ENCODE measurements around the gene ABCD3. TPM values are rescaled to one million over a fixed set of nuclear protein-coding genes. Genes with fewer than 3 reads are reported as not detected.

The ABCD3 gene
- total and polyA plus RNA-seq, 2 of the 13 experiments (the other 11 are each of a cell fraction or from before 2014, with no cell fraction given): 27.5 to 166 TPM

GRCh38 chr1:94399453-94399852 is 18.7 kb upstream of the ABCD3 start:
- POLR2A ChIA-PET: no interaction called here
- CTCF ChIA-PET (ENCODE audit: low intra/inter-chr PET ratio, low total read pairs): no interaction called here

DNA sequence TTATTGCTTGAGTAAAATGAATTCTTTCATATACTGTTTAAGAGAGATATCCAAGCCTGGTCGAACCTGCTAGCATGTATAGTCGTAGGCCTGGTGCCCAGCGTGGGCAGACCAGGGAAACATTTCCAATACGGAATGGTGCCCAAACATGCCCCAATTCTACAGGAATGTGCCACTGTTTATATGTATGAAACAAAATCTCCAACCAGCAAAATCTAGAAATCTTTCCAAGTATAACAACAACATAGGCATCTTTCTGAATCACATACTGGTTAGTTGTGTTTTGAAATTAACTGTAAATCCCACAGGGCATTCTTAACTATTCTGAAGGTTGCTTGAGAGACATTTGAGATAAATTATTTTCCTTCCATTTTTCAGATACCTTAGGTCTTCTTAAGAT is 17.0 kb upstream of the ABCD3 start:
- H4K20me1 ChIP-seq (ENCODE audit: insufficient read depth, low read length): no peaks in the 10 kb centered on the region
- intact Hi-C loops (cut with micrococcal nuclease; ENCODE audit: unreplicated experiment): no loop called here
- in situ Hi-C loops (cut with HindIII; ENCODE audit: extremely low pct_ligation_motif_present, low pct_unique_long_range_greater_than_20kb): no loop called here
- TF ChIP-seq, protein P1, sequence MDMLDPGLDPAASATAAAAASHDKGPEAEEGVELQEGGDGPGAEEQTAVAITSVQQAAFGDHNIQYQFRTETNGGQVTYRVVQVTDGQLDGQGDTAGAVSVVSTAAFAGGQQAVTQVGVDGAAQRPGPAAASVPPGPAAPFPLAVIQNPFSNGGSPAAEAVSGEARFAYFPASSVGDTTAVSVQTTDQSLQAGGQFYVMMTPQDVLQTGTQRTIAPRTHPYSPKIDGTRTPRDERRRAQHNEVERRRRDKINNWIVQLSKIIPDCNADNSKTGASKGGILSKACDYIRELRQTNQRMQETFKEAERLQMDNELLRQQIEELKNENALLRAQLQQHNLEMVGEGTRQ (IDR thresholded peaks at IDR 0.05; ENCODE audit: low read depth, low read length): no peak
- TF ChIP-seq, protein P1 (CRISPR knock-in tag; IDR thresholded peaks at IDR 0.05; ENCODE audit: borderline replicate concordance): no peak
- no peak for TF ChIP-seq ZNF720 (CRISPR knock-in tag; IDR thresholded peaks at IDR 0.05)
- no peak for TF ChIP-seq GPN1 (CRISPR knock-in tag; IDR thresholded peaks at IDR 0.05; ENCODE audit: borderline replicate concordance)

More at GRCh38 chr1:94399453-94399852, 18.7 kb upstream of the ABCD3 start:
- DNase-seq (ENCODE audit: low spot score) (no peak), FAIRE-seq (peak; percentile 32), ATAC-seq (no peak)
- in situ Hi-C loops (cut with HindIII; ENCODE audit: extremely low pct_ligation_motif_present, low pct_unique_long_range_greater_than_20kb) (loop anchor here (10.0 kb wide), 1 partner anchor 65 kb away; no protein-coding TSS in a partner anchor), intact Hi-C loops (cut with micrococcal nuclease; ENCODE audit: unreplicated experiment) (no loop called here)
- TF ChIP-seq ZNF441 (CRISPR knock-in tag; IDR thresholded peaks at IDR 0.05; ENCODE audit: borderline replicate concordance) (no peak), ZNF792 (CRISPR knock-in tag; IDR thresholded peaks at IDR 0.05) (no peak), ZNF496 (CRISPR knock-in tag; IDR thresholded peaks at IDR 0.05; ENCODE audit: insufficient replicate concordance) (no peak), ERF (CRISPR knock-in tag; IDR thresholded peaks at IDR 0.05) (no peak), U2AF1 (optimal IDR thresholded peaks at IDR 0.05; ENCODE audit: low read depth, low read length) (no peak), PLSCR1 (CRISPR knock-in tag; IDR thresholded peaks at IDR 0.05; ENCODE audit: borderline replicate concordance) (no peak), FLYWCH1 (CRISPR knock-in tag; IDR thresholded peaks at IDR 0.05) (no peak), ZBTB21 (CRISPR knock-in tag; IDR thresholded peaks at IDR 0.05) (no peak), DNMT3B (CRISPR knock-in tag; conservative IDR thresholded peaks at IDR 0.05) (no peak), ZSCAN29 (CRISPR knock-in tag; conservative IDR thresholded peaks at IDR 0.05) (no peak), ZNF777 (CRISPR knock-in tag; IDR thresholded peaks at IDR 0.05) (no peak), U2AF2 (IDR thresholded peaks at IDR 0.05; ENCODE audit: low read depth, low read length) (no peak), SMARCE1 (IDR thresholded peaks at IDR 0.05; ENCODE audit: borderline replicate concordance) (no peak), PAWR (CRISPR knock-in tag; IDR thresholded peaks at IDR 0.05; ENCODE audit: borderline replicate concordance) (no peak)
- Histone ChIP-seq H3K4me1 (ENCODE audit: insufficient read depth, low read length) (peaks cover 20% of the 10 kb centered on the region), H2AFZ (ENCODE audit: low read length) (no peak overlapping the region), H3K9me3 (ENCODE audit: low read length) (no peaks in the 10 kb centered on the region), H3K79me2 (ENCODE audit: insufficient read depth, low read length) (no peaks in the 10 kb centered on the region), H3K4me3 (replicated peaks in 1 of 3; ENCODE audit: insufficient read depth in 1 of 3, low read depth in 2 of 3, low read length in 3 of 3) (no peak overlapping the region), H3K27ac (ENCODE audit: extremely low read length, insufficient read depth, low read length) (no peak overlapping the region), H3K9ac (ENCODE audit: insufficient read depth, low read depth, low read length) (no peak overlapping the region), H4K20me1 (ENCODE audit: insufficient read depth, low read length) (no peaks in the 10 kb centered on the region), H3K36me3 (replicated peaks in 1 of 2; ENCODE audit: control insufficient read depth in 1 of 2, insufficient read depth in 2 of 2, low read length in 2 of 2) (no peaks in the 10 kb centered on the region), H3K27me3 (ENCODE audit: control insufficient read depth in 1 of 2, insufficient read depth in 2 of 2, low read length in 2 of 2) (no peaks in the 10 kb centered on the region; a peak in 1 of 5 replicates), H3K4me2 (ENCODE audit: low read depth, low read length) (no peak overlapping the region)
- 94% methylated on average over 3 of the region's 3 CpGs for WGBS (ENCODE audit: low lambda C conversion rate)
- no TSS peak for BruUV-seq (replicated peaks)

More for the DNA sequence above, 17.0 kb upstream of the ABCD3 start:
- Histone ChIP-seq H3K4me1 (ENCODE audit: insufficient read depth, low read length) (peaks cover 2% of the 10 kb centered on the region), H3K9ac (ENCODE audit: insufficient read depth, low read depth, low read length) (no peak overlapping the region), H3K4me3 (replicated peaks in 1 of 3; ENCODE audit: insufficient read depth in 1 of 3, low read depth in 2 of 3, low read length in 3 of 3) (no peak overlapping the region), H3K27me3 (ENCODE audit: control insufficient read depth in 1 of 2, insufficient read depth in 2 of 2, low read length in 2 of 2) (no peaks in the 10 kb centered on the region; a peak in 1 of 5 replicates), H2AFZ (ENCODE audit: low read length) (no peak overlapping the region), H3K79me2 (ENCODE audit: insufficient read depth, low read length) (no peaks in the 10 kb centered on the region), H3K4me2 (ENCODE audit: low read depth, low read length) (no peak overlapping the region), H3K36me3 (replicated peaks in 1 of 2; ENCODE audit: control insufficient read depth in 1 of 2, insufficient read depth in 2 of 2, low read length in 2 of 2) (no peaks in the 10 kb centered on the region), H3K9me3 (ENCODE audit: low read length) (no peaks in the 10 kb centered on the region), H3K27ac (ENCODE audit: extremely low read length, insufficient read depth, low read length) (no peak overlapping the region)
- POLR2A ChIA-PET: no interaction called here
- no peak for FAIRE-seq
- no peak for DNase-seq (ENCODE audit: low spot score)
- CTCF ChIA-PET (ENCODE audit: low intra/inter-chr PET ratio, low total read pairs): no interaction called here
- ATAC-seq: no peak
- BruUV-seq (replicated peaks): no TSS peak
- 97% methylated on average over 4 of the region's 4 CpGs for WGBS (ENCODE audit: low lambda C conversion rate)

Measured in HepG2 (cell line).